HG02571 (cell line): ENCODE measurements around the gene LOXL4.

Experiments used
- ATAC-seq: cut with Tn5 transposase; IDR thresholded peaks from one replicate; pipeline ENCODE4 v1.9.1; 2021; ENCODE audit warnings: mild to moderate bottlenecking, moderate library complexity; ENCODE audit not compliant: unreplicated experiment

Gene LOXL4

DNA sequence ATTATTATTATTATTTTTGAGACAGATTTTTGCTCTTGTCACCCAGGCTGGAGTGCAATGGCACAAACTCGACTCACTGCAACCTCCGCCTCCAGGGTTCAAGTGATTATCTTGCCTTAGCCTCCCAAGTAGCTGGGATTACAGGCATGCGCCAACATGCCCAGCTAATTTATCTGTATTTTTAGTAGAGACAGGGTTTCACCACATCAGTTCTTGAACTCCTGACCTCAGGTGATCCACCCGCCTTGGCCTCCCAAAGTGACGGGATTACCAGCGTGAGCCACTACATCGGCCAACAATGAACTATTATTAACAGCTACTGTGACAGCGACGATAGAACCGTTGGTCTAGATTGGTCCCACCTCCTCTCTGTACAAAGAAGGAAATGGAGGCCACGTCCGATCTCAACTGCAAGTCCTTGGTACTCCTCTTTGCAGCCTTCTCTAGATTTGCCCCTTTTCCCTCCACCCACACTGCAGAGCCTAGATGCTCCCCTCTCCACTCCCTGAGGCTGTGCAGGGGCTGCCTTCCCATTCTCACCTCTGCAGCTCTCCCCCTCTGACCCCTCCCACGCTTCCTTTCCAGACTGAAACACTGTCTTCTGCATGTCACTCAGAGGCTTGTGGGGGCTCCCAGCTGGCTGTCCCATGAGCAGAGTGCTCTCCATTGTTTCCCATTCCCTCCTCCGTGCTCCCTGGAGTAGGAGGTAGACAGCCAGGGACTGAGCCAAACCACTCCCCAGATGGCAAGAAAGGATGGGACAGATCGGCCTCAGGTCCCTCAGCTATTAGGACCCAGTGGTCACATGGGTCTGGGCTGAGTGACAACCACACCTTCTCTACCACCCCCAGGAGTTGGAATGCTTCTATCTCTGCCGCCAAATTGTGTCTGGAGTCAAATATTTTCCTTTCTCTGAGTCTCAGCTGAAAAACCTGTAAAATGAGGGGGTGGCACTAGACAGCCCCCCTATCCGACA is 2.3 kb downstream of the LOXL4 start:
- ATAC-seq: no peak

GRCh38 chr10:98264378-98265065 is 3.5 kb downstream of the LOXL4 start:
- ATAC-seq: no peak

DNA sequence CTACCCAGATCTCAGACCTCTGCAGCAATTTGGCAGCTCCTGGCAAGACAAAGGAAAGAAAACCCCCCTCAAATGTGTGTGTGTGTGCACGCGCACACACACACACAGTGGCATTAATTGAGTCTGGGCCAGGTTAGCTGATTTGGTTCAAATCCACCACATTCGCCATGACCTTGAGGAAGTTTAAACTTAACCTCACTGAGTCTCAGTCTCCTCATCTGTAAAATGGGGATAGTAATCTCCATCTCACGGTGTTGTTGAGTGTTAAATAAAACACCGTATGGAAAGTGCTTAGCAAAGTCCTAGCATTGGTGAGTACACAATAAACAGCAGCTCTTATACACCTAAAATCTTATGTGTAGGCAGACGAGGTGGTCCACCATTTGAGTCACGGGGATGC is 4.9 kb downstream of the LOXL4 start:
- ATAC-seq: no peak

DNA sequence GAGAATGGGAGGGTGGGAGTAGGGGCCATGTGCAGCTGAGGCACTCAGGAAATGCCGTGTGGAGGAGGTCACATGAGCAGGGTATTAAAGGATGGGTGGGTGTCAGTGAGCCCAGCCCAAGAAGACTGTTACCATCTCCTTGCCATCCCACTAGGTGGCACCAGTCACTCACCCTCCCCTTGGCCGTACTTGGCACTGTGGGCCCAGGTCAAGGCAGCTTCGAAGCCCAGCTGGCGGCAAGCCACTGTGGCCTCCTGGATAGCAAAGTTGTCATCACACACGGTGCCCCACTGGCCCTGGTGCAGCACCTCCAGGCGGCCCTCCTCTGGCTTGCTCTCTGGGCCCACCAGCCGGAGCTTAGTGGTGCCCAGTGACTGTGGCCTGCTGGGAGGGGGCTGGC is 5.4 kb downstream of the LOXL4 start:
- ATAC-seq: no peak

DNA sequence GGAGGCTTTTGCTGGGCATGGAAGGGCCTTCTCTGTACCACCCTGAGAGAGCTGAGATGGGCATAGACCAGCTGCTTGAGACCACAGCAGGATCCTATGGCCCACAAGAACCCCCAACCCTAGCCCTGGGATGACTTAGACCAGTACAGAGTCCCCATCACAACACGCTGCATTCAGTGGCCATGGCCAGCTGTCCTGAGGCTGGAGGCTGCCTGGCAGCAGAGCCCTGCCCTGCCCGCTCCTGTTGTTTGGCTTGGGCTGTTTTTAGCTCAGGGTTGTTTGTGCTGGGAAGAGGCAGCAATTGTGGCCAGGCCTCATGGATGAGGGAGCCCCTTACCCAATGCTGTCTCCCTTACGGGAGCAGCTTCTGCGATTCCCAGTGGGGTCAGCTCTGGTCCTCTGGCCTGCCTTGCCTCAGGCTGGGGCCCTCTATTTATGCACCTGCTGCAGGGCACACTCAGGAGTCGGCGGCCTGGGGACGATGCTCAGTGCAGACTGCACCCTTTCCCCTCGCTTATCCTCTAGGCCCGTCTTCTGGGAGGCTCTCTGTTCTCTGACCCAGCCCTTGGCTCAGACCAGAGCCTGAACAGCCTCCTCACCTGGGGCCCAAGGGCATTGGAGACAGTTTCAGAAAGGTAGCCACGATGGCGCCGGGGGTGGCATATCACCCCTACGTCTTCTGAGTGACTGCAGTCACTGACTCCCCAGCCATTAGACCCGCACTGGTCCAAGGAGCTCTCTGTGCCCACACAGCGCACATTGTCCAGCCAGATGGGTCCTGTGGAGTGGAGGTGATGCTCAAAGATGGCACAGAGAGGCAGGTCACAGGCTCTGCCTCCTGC is 6.3 kb downstream of the LOXL4 start:
- ATAC-seq: no peak

DNA sequence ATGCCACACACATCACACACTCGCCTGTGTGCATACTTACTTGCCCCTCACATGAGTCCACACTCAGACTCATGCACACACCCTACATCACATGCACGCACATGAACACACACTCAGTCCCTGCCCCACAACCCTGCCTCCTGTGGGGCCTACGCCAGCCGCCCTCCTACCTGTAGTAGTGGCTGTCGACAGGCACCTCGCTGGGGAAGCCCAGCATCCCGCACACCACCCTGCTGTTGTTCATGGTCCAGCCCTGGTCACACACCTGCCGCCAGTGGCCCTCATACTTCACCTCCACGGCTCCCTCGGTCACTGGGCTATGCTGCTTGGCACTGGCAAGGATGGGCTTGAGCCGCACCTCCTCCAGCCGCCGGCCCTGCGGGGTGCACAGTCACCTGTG is 7.2 kb downstream of the LOXL4 start:
- no peak for ATAC-seq

- ATAC-seq: no peak
Measured at GRCh38 chr10:98260350-98260749, 7.6 kb downstream of the LOXL4 start.

DNA sequence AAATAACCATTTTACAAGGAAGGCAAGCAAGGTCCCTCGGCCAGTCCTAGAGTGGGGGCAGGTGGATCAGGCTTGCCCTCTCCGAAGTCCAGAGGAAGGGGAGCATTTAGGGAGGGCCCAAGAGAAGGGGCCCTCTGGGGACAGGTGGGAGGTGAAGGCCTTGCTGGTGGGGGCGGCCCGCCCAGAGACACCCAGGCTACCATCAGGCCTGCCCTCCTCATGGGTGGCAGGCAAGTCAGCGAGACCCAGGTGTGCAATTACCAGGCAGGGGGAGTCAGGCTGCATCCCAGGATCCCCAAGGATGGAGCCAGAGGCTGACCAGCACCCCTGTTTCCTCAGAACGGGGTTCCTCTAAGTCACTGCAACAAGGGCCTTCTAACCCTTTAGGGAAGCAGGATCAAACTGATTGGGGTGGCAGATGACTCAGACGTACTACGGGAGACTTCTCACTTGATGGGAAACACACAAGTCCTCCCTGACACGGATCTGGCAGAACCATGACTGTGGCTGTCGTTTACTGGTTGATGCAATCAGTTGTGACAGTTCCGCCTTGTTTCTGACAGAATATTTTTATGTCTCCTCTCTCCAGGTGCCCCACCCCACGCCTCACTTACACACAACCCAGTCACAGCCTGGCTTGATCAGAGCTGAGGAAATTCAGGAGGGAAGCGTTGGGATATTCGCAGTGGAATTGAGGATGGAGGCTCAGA is 8.2 kb downstream of the LOXL4 start:
- no peak for ATAC-seq

- ATAC-seq: no peak
Measured at GRCh38 chr10:98258683-98259454, 9.1 kb downstream of the LOXL4 start.

- no peak for ATAC-seq
Measured at GRCh38 chr10:98257961-98258360, 10.0 kb downstream of the LOXL4 start.

GRCh38 chr10:98257198-98257597 is 10.8 kb downstream of the LOXL4 start:
- no peak for ATAC-seq

GRCh38 chr10:98256692-98257091 is 11.3 kb downstream of the LOXL4 start:
- no peak for ATAC-seq

GRCh38 chr10:98255146-98255877 is 12.7 kb downstream of the LOXL4 start:
- no peak for ATAC-seq

DNA sequence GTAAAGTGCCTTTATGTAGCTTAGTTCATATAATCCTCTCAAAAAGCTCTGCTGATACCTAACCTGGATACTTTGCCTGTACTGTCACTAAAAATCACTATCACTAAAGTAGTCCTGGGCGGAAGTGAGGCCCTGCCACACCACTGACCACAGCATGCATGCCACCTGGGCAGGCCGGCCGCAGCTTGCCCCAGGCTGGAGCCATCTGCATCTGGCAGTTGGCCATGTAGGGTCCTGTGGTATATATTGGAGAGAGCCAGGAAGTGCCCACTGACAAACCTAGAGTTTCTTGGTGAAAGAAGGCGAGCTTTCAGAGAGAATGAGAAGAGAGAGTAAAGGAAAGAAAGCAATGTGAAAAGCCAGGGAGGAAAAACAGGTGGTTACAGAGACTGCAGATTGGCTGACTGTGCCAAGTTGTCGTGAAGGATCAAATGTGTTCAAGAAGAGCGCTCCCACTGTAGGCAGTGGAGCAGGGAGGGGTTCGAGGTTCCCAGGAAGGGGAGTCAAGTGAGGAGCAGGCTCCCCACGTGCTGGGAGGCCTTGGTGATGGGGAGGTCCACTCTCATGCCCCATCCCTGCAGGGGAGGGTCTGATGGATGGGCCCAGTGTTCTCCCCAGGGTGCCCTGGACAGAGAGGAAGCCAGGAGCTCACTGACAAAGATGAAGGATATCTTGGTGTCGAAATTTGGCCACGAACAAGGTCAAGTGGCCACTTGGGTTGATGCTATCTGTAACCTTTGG is 13.6 kb downstream of the LOXL4 start:
- no peak for ATAC-seq

DNA sequence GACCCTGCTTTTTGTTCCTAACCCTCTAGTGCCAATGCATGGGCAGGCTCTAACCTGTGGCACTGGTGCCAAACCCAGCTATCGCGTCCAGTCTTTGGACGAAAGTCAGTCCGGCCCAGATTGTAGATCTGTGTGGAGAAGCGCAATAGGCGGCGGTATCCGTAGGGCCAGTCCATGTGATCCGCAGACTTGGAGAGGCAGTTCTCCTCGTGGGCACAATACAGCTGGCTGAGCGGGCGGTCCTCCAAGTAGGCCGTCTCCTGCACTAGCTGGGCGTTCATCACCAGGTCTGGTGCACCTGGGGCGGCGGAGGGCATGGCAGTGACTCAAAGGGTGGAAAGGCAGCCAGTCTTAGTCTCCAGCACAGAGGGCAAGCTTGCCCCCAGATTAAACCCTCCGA is 14.5 kb downstream of the LOXL4 start:
- ATAC-seq: no peak

DNA sequence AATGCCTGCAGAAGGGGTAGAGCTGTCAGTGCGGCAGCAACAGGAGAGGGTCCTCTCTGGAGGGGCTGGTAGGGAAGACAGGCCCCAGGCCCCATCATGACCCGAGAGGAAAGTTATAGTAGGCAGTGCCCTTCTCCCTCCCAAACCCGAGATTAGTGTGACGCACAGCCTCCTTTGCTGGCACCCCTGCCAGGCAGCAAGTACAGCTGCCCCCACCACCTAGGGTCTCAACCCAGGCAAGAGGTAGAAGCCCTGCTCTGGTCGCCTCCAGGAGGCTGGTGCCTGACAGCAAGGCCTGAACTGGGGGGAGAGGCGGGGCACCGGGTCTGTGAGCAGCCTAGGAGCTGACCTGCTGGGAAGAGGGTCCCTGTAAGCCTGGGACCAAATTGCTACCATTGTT is 15.5 kb downstream of the LOXL4 start:
- ATAC-seq: no peak

DNA sequence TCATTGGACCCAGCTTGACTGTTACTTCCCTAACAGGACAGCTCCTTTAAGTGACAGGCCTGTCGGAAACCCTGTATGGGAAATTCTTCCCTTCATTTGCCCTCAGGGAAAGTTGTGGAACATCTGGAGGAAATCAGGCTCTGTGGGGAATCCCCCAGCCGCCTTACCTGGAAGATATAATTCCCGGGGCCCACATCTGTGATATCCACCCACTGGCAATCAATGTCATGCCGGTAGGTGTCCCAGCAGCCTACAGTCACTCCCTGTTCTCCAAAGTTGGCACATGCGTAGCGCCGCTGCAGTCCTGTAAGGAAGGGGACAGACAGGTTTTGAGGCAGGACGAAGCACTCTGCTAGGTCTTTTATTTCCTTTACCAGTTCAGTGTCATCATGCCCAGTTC is 16.6 kb downstream of the LOXL4 start:
- ATAC-seq: no peak

DNA sequence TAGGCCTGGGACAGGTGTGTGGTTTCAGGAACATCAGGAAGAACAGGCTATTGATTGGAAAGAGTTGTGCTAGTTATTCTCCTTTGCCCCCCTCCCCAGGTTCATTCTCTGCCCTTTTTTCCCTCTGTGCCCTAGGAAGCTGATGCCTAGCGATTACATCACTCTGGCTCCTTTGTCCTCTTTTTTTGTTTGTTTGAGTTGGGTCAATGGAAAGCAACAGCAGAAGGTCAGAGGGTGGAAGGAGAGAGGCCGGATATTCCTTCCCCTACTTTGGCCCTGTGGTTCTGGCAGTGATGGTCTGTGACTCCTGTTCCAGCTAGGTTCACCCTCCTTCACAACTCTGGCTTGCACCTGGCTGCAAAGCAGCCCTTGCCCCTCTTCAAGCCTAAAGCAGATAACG is 18.9 kb downstream of the LOXL4 start:
- ATAC-seq: no peak

DNA sequence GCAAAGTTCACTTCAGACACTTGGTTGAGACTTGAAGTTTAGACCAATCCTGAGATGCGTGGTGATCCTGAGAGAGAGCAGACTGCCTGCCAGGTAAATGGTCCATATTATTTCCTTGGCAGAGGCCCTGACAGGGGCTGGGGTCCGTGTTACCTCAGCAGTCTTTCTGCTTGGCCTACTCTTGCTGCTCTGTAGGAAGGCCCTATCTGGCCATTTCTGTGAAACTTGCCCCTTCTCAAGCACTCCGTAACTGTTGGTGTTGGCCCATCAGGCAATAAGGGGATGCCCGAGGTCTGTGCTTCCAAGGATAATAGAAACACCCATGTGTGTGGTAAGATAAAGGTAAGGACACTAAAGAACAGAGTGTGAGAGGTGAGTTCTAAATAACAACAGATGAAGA is 20.0 kb downstream of the LOXL4 start:
- ATAC-seq: no peak
